Spleen (tissue), 7 donors: Measurements from ENCODE around the gene TCAF2.
"Not testable (repeated sequence)": the region's sequence is repeated elsewhere in the genome, so short reads cannot be mapped to it uniquely, and the experiment has no call there.

Source experiments
- CTCF ChIP-seq, 11 experiments: fragments of 200-600 bp in 7 of 11; fragments of 450-650 bp in 4 of 11; sonication (generic) in 4 of 11; IDR thresholded peaks in 8 of 11; conservative IDR thresholded peaks in 3 of 11; 1 replicate in 7 of 11; 2 replicates in 4 of 11; pipeline versions ENCODE4 v1.4.0 to v1.8.0; 2016 to 2021; ENCODE audit warnings: antibody characterized with exemption in 11 of 11, inconsistent platforms in 4 of 11, mild to moderate bottlenecking in 1 of 11
- POLR2AphosphoS5 ChIP-seq, 3 donors: sonication (generic); formaldehyde crosslinking; IDR thresholded peaks; one replicate each; pipeline ENCODE4 v1.5.1; 2017; ENCODE audit warnings: antibody characterized with exemption in 3 of 3
- donor health status: DM: no; HTN: no; CAD: no; lungs with moderate emphysema.
- donor health status: DM: no; HTN: no; CAD: no.
- donor health status: DM: no; HTN: no; CAD: no.

DNA sequence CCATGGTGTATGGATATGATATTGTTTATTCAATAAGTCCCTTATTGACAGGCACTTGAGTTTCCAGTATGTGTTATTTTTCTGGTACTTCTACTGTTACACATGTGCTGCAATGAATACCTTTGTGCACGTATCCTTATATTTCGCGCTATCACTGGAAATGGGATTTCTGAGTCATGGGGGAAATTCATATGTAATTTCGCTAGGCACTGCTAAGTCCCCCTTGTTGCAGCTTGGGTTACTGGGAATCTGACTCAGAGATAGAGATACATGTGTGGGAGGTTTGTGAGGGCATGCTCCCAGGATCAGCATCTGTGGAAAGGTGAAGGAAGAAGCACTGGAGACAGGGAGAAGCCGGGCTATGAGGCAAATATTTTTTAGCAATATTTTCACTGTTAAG, 9.9 kb downstream of the TCAF2 start:
- not testable (repeated sequence) for TF ChIP-seq CTCF (IDR thresholded peaks at IDR 0.05 in 8 of 11, conservative IDR thresholded peaks at IDR 0.05 in 3 of 11); POLR2AphosphoS5 (IDR thresholded peaks at IDR 0.05)
